Hypothalamus (tissue), 51 donors: ENCODE data around the gene BBS10.
"Not testable (repeated sequence)": the region's sequence is repeated elsewhere in the genome, so short reads cannot be mapped to it uniquely, and the experiment has no call there.

Experiments used
- DNase-seq, 51 donors: peaks; one replicate each; lab custom pipeline; 2025; lab: John Stamatoyannopoulos, UW

The BBS10 gene

GRCh38 chr12:76348079-76348901 is at the start of gene BBS10:
Gene BBS10, minus strand, starts transcription at chr12:76348415. Its CDS starts 57 bp downstream, at chr12:76348358.
- peak; percentile 41 to 95 (median 84) for DNase-seq

GRCh38 chr12:76391461-76391860 is 43.2 kb upstream of the BBS10 start:
- peak in 1 of 51 donors; percentile 3 for DNase-seq

GRCh38 chr12:76387614-76388013 is 39.4 kb upstream of the BBS10 start:
- no peak for DNase-seq

- DNase-seq = no peak
Measured at GRCh38 chr12:76384560-76384959, 36.3 kb upstream of the BBS10 start.

GRCh38 chr12:76383988-76384387 is 35.8 kb upstream of the BBS10 start:
- no peak for DNase-seq

GRCh38 chr12:76379261-76379660 is 31.0 kb upstream of the BBS10 start:
- DNase-seq = no peak

GRCh38 chr12:76376876-76377275 is 28.7 kb upstream of the BBS10 start:
- DNase-seq = not testable (repeated sequence)

GRCh38 chr12:76375939-76376338 is 27.7 kb upstream of the BBS10 start:
- DNase-seq = no peak

GRCh38 chr12:76375470-76375869 is 27.3 kb upstream of the BBS10 start:
- no peak for DNase-seq

GRCh38 chr12:76374386-76375020 is 26.3 kb upstream of the BBS10 start:
- DNase-seq = no peak

GRCh38 chr12:76368230-76368629 is 20.0 kb upstream of the BBS10 start:
- DNase-seq = no peak

- DNase-seq = no peak
Measured at GRCh38 chr12:76366163-76366562, 17.9 kb upstream of the BBS10 start.

GRCh38 chr12:76364131-76364530 is 15.9 kb upstream of the BBS10 start:
- DNase-seq = not testable (repeated sequence)

- DNase-seq = no peak
Measured at GRCh38 chr12:76360316-76360715, 12.1 kb upstream of the BBS10 start.

- no peak for DNase-seq
Measured at GRCh38 chr12:76356071-76356470, 7.9 kb upstream of the BBS10 start.

GRCh38 chr12:76346798-76347420 is 1.3 kb downstream of the BBS10 start:
- DNase-seq = peak in 23 of 51 donors; percentile 1 to 79 (median 18)

GRCh38 chr12:76346236-76346635 is 2.0 kb downstream of the BBS10 start:
- DNase-seq = no peak

- DNase-seq = no peak
Measured at GRCh38 chr12:76345569-76345968, 2.6 kb downstream of the BBS10 start.

- DNase-seq = no peak
Measured at GRCh38 chr12:76341436-76342030, 6.7 kb downstream of the BBS10 start.

GRCh38 chr12:76340680-76341435 is 7.4 kb downstream of the BBS10 start:
- DNase-seq = no peak
